ENCODE measurements around the gene RGPD6.
"Not testable (repeated sequence)": the region's sequence is repeated elsewhere in the genome, so short reads cannot be mapped to it uniquely, and the experiment has no call there.

RGPD6 gene

GRCh38 chr2:110480084-110480483 lies 96.9 kb downstream of the RGPD6 start:
- DNase-seq: not testable (repeated sequence)

GRCh38 chr2:110477370-110477769 lies 99.7 kb downstream of the RGPD6 start:
- DNase-seq: not testable (repeated sequence)

- not testable (repeated sequence) for DNase-seq
Measured at GRCh38 chr2:110476952-110477351, 100.1 kb downstream of the RGPD6 start.

- DNase-seq: not testable (repeated sequence)
Measured at GRCh38 chr2:110475627-110476359, 101.2 kb downstream of the RGPD6 start.

GRCh38 chr2:110474898-110475297 lies 102.1 kb downstream of the RGPD6 start:
- DNase-seq: not testable (repeated sequence)

GRCh38 chr2:110473059-110473358 lies 104.0 kb downstream of the RGPD6 start:
- DNase-seq: not testable (repeated sequence)

GRCh38 chr2:110472171-110473058 lies 104.6 kb downstream of the RGPD6 start, which contains the start of gene LIMS4:
TSS of gene LIMS4 (minus strand) at chr2:110472816. CDS start at chr2:110472778, 38 bp downstream.
- DNase-seq: not testable (repeated sequence)

- DNase-seq: not testable (repeated sequence)
Measured at GRCh38 chr2:110468921-110469320, 108.1 kb downstream of the RGPD6 start.

- not testable (repeated sequence) for DNase-seq
Measured at GRCh38 chr2:110465312-110465711, 111.7 kb downstream of the RGPD6 start.

Measured in NCI-H1930 (cell line).